HL-60/S4 (cell line): Measurements from ENCODE around the gene MGAT4A.

Experiments
- in situ Hi-C: fragments of 300-500 bp; cut with MboI; formaldehyde crosslinking; loops from 2 replicates; pipeline ENCODE4 v1.14.3; 2022; ENCODE audit warnings: low sequenced_read_pairs

The MGAT4A gene

DNA sequence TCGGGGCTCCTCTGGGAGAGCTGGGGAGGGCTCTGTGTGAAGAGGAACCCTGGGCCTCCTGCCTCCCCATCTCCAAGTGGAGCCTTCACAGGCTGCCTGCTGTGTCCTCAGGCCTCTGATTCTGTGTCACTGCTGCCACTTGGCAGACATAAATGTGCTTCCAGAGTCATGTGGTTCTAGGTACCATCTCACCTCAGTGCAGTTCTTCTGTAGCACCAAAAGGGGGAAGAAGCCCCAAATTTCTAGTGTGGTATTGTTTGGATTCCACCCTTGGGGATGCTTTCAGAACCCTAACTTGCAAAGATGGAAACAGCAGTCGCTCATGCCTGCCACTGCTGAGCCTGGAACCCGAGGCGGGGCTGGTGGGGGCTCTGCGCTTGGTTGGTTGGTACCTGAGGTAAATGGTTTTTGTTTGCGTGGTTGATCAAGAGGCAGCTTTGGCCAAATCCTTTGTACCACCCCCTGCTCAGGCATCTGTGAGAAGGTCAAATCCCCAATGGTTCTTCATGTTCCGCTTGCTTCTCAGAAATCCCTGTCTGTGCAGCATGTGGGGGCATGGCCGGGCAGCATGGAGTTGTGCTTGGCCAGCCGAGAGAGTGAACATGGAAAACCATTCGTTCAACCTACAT, 150.2 kb downstream of the MGAT4A start:
- in situ Hi-C loops, result no loop called here

DNA sequence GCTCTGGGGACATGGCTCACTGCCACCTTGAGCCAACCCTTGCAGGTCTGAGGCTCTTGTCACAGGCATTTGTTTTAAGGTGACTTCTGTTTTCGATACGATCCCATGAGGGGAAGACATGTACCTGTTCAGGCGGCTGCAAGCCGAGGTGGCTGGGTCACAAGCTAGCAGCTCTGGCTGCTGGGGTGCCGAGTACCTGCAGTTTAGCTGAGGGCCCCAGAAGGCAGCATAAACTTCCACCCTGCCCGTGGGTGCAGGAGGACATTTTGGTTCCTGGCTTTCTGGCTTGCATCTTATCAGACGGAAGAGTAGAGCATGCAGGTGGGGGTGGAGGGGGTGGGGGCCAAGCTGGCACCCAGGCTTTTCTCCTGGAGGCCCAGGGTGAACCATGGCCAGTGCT, 151.0 kb downstream of the MGAT4A start:
- in situ Hi-C loops, result no loop called here

DNA sequence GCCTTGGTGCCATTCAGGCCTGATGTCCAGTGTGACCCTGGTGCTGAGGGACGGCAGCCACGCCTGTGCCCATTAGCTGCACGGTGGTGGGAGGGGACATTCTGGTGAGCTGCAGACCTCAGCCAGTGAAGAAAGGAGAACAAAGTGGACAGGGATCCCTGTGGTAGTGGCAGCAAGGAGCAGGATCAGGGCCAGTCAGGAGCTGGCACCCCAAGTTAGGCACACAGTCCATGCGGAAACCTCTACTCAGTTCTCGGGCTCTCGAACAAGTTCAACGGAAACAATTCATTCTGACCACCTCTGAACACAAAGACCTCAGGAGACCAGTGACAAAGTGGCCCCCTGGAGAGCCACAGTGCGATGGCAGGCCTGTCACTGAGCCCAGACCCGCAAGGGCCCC, 152.7 kb downstream of the MGAT4A start:
- in situ Hi-C loops, result no loop called here

- in situ Hi-C loops, result no loop called here
These were observed 153.6 kb downstream of the MGAT4A start for GRCh38 chr2:98577313-98577712.

DNA sequence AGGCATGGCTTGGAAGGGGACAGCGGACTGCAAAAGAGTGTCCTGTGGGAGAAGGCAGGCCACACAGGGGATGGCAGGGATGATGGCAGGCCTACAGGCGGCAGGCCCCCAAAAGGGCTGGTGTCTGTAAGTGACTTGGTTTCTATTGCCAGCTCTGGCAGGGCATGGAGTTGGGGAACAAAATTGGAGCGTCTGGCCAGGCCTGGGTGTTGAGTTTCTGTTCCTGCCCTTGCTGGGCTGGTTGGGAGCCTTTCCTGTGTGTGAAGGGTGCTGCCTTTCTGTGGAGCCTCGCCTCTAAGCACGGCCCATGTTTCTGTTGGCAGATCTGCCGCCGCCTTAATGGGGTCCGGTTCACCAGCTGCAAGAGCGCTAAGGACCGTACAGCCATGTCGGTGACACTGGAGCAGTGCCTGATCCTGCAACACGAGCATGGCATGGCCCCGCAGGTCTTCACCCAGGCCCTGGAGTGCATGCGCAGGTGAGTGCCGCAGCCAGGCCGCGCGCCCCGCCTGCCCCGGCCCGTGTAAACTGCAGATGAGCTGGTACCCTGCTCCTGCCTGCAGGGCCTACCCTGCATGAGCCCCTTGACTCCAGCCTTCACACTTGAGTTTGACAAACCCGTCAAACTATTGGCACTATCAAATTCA, 154.1 kb downstream of the MGAT4A start:
- in situ Hi-C loops, result no loop called here

DNA sequence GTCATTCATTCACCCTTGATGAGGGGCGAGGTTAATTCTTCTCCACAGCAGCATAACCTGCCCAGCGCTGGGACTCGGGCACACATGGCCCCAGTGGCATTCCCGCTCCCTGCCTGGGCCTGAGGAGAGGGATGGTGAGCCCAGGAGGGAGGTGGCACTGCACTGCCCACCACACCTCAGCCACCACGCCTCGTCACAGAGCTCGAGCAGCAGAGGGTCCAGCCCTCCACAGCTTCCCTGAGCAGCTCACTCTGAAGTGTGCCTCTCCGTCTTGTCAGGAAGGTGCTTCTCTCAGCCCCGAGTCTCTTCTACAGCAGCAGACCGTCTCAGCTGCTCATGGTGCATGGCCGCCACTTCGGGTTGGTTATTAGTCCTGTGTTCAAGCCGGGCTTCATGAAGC, 157.5 kb downstream of the MGAT4A start:
- in situ Hi-C loops, result no loop called here

DNA sequence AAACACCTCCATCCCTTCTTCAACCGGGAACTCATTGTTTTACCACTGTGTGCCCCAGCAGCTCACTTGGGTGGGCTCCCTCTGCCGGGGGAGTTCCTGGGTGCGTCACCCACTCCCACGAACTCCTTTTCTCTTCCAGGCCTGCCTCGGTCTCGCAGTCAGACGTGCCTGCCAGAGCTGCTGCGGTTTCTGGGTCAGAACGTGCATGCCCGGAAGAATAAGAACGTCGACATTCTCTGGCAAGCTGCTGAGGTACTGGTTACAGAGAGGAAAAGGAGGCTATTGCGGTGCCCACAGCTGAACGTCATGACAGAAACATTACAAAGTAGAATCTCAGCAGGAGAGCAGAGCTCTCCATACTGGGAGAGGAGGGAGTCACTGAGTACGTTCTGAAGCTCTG, 158.3 kb downstream of the MGAT4A start:
- in situ Hi-C loops, result no loop called here

- in situ Hi-C loops, result no loop called here
These were observed 158.7 kb downstream of the MGAT4A start for GRCh38 chr2:98572211-98572610.

DNA sequence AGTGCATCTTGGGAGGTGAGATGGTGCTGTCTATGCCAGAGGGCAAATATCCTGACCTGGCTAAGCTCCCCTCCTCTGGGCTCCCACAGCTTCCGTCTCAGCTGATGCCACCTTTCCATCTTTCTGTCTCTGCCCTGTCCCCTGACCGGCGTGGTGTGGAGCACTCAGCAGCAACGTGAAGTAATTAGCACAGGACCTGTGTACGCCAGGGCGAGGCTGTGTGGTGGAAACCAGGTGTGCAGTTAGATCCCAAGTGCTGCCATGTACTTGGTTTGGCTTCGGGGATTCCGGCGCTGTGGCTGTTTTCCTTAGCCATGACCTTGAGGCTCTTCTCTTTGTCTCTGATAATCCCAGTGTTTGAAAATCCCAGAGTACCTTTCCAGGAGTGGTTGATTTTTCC, 159.1 kb downstream of the MGAT4A start:
- in situ Hi-C loops, result no loop called here

DNA sequence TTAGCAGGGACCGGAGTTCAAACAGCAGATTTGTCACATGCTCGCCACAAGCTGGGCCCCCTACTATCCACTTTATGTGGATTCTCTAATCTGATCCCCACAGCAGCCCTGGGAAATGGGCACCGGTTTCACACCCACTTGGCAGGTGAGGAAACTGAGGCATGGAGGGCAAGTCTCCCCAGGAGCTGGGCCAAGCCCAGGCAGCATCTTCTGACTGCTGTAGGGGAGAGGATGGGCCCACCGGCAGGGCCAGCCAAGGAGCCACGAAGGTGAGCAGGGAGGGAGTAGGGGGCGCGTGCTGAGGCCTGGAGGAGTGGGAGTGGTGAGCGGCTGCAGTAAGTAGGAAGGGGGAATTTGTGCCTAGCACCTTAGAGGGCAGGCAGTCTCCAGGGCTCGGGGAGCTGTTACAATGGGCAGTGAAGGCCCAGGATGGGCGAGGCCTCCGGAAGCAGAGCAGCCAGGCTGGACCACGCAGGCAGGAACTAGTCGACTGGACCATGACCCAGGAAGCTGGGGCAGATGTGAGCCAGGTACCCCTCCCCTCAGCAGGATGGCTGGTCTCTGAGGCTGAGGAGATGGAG, 159.7 kb downstream of the MGAT4A start:
- in situ Hi-C loops, result no loop called here

DNA sequence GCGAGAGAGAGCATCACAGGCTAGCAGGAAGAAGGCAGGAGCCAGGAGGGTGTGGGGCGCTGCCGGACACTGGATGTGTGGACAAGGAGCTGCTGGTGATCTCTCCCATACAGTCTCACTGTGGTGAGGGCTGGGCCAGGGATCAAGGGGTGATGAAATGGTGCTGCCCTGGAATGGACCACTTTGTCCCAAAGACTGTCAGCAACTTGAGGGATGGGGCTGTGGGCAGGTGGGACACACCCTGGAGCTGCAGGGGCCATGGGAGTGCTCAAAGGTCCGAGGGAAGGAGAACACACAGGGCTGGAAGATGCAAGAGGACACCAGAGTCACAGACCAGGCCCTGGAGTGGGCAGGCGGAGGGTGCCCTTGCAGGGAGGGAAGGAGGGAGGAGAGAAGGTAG, 160.6 kb downstream of the MGAT4A start:
- in situ Hi-C loops, result no loop called here

- in situ Hi-C loops, result no loop called here
These were observed 161.0 kb downstream of the MGAT4A start for GRCh38 chr2:98569915-98570314.

DNA sequence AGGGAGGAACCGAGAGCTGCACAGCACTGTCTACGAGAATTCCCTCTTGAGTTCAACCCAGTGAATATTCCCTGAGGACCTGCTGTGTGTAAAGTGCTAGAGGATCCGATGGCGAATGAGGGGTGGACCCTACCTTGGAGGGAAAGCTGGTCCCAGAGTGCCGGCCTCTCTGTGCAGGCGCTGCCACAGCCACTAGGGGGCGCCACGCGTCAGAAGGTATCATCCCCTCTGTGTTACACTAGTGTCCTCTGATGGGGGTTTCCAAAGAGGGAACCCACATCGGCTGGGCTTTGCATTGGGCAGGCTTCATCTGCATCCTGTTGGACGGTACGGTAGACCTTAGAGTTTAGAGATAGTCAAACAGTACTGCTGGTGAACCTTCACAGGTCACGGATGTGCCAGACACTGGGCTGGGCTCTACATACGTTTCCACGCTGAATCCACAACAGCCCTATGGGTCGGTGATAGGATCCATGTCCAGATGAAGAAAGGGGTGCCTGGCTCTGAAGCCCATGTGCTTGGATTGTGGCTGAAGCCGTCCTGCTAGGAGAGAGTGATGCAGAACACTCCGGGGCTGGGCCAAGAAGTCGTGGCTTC, 161.6 kb downstream of the MGAT4A start:
- in situ Hi-C loops, result no loop called here
